ENCODE measurements around the gene EXT2. TPM values are rescaled to one million over a fixed set of nuclear protein-coding genes. Genes with fewer than 3 reads are reported as not detected.

Gene EXT2
- total RNA-seq, 3 donors from 2014 or later (not counting 1 experiment from before 2014, with no cell fraction given), result 44.2 to 50.3 (median 45.8) TPM

- H3K9me3 Mint-ChIP-seq, result peaks cover 4 to 7% of the 10 kb centered on the region in 2 donors
- intact Hi-C loops (cut with micrococcal nuclease), result no loop called here
- WGBS (ENCODE audit: insufficient coverage), result 84% methylated on average over 3 of the region's 4 CpGs
- no peaks in the 10 kb centered on the region for H3K27me3 Mint-ChIP-seq (ENCODE audit: low read depth in 2 of 2)
- no peaks in the 10 kb centered on the region for H3K27me3 ChIP-seq (ENCODE audit: control insufficient read depth, insufficient read depth, low read length)
- H3K36me3 ChIP-seq (ENCODE audit: control insufficient read depth, insufficient read depth, low read length), result peaks cover 5% of the 10 kb centered on the region
- ATAC-seq (no peak), DNase-seq (no peak)
- no peak overlapping the region for H3K4me3 Mint-ChIP-seq
- TF ChIP-seq, protein P1, sequence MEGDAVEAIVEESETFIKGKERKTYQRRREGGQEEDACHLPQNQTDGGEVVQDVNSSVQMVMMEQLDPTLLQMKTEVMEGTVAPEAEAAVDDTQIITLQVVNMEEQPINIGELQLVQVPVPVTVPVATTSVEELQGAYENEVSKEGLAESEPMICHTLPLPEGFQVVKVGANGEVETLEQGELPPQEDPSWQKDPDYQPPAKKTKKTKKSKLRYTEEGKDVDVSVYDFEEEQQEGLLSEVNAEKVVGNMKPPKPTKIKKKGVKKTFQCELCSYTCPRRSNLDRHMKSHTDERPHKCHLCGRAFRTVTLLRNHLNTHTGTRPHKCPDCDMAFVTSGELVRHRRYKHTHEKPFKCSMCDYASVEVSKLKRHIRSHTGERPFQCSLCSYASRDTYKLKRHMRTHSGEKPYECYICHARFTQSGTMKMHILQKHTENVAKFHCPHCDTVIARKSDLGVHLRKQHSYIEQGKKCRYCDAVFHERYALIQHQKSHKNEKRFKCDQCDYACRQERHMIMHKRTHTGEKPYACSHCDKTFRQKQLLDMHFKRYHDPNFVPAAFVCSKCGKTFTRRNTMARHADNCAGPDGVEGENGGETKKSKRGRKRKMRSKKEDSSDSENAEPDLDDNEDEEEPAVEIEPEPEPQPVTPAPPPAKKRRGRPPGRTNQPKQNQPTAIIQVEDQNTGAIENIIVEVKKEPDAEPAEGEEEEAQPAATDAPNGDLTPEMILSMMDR (IDR thresholded peaks at IDR 0.05), result no peak
- peaks cover 33 to 37% of the 10 kb centered on the region in 2 donors for H3K4me1 Mint-ChIP-seq
- no peak overlapping the region for H3K27ac Mint-ChIP-seq
- no peak overlapping the region for H3K27ac ChIP-seq (ENCODE audit: low read length)
- H3K4me3 ChIP-seq (ENCODE audit: low read length), result no peak overlapping the region
- no peaks in the 10 kb centered on the region for H3K4me1 ChIP-seq (ENCODE audit: control insufficient read depth, insufficient read depth, low read length)
- peaks cover 6% of the 10 kb centered on the region for H3K9me3 ChIP-seq (ENCODE audit: control insufficient read depth, insufficient read depth, low read length)
- H3K36me3 Mint-ChIP-seq, result peaks cover 24% of the 10 kb centered on the region
Observed at GRCh38 chr11:44192462-44193100, 97.1 kb downstream of the EXT2 start.

DNA sequence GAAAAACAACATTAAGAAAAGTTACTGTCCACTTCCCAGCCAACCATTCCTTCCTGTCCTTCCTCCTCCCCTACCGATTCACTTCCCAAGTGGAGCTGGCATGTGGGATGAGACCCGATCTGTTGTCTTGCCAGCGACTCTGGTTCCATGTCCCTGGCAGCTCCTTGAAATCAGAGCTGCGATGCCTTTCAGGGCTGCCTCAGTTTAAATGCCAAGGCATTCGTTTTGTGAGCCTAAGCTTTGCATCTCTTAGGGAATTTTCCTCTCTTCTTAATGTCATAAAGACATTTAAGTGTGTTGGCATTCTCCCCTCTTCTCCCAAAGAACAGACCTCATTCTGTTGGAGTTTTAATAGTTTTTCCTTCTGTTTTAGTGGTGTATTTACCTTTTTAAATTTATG lies 98.4 kb downstream of the EXT2 start:
- DNase-seq (no peak), ATAC-seq (no peak)
- Histone ChIP-seq H3K4me1 (ENCODE audit: control insufficient read depth, insufficient read depth, low read length) (no peaks in the 10 kb centered on the region), H3K9me3 (ENCODE audit: control insufficient read depth, insufficient read depth, low read length) (peaks cover under 1% of the 10 kb centered on the region), H3K4me3 (ENCODE audit: low read length) (no peak overlapping the region), H3K27ac (ENCODE audit: low read length) (no peak overlapping the region), H3K27me3 (ENCODE audit: control insufficient read depth, insufficient read depth, low read length) (no peaks in the 10 kb centered on the region), H3K36me3 (ENCODE audit: control insufficient read depth, insufficient read depth, low read length) (peaks cover 16% of the 10 kb centered on the region)
- H3K36me3 Mint-ChIP-seq, result peaks cover 24% of the 10 kb centered on the region
- peaks cover 0 to 3% of the 10 kb centered on the region in 2 donors for H3K9me3 Mint-ChIP-seq
- no peak overlapping the region for H3K27ac Mint-ChIP-seq
- H3K4me3 Mint-ChIP-seq, result no peak overlapping the region
- H3K27me3 Mint-ChIP-seq (ENCODE audit: low read depth in 2 of 2), result no peaks in the 10 kb centered on the region
- TF ChIP-seq, protein P1 (IDR thresholded peaks at IDR 0.05), result no peak
- 96% methylated on average over 5 of the region's 5 CpGs for WGBS (ENCODE audit: insufficient coverage)
- intact Hi-C loops (cut with micrococcal nuclease), result no loop called here
- H3K4me1 Mint-ChIP-seq, result peaks cover 33% of the 10 kb centered on the region in 2 donors

DNA sequence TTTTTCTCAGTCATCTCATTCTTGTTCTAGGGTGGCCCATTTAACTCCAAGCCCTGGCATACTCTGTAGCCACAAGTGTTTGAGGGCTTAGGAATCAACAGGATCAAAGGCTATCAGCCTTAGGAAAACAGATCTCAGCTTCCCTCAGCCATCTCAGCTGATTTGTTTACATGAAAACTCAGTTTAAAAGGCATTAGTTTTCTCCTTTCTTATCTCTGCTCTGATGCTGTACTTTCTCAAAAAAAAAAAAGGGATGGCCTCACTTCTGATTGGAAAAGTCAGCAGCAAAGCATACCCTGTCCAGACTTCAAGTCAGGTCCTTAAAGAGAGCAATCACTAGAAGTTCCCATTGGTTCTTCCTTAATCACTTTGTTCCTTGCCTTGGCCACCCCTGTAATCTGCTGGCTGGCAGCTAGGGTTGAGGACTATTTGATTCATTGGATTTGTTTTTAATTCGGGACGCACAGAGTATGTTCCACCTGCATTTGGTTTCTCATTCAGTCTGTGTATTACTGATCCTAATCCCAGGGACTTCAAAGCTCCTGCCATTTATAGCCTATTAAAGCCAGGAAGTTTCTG lies 102.8 kb downstream of the EXT2 start:
- Histone ChIP-seq H3K9me3 (ENCODE audit: control insufficient read depth, insufficient read depth, low read length) (no peaks in the 10 kb centered on the region), H3K27ac (ENCODE audit: low read length) (no peak overlapping the region), H3K36me3 (ENCODE audit: control insufficient read depth, insufficient read depth, low read length) (peaks cover 20% of the 10 kb centered on the region), H3K27me3 (ENCODE audit: control insufficient read depth, insufficient read depth, low read length) (no peaks in the 10 kb centered on the region), H3K4me3 (ENCODE audit: low read length) (no peak overlapping the region), H3K4me1 (ENCODE audit: control insufficient read depth, insufficient read depth, low read length) (no peaks in the 10 kb centered on the region)
- H3K4me1 Mint-ChIP-seq, result peaks cover 20 to 29% of the 10 kb centered on the region in 2 donors
- intact Hi-C loops (cut with micrococcal nuclease), result no loop called here
- H3K27me3 Mint-ChIP-seq (ENCODE audit: low read depth in 2 of 2), result no peaks in the 10 kb centered on the region
- H3K27ac Mint-ChIP-seq, result no peak overlapping the region
- H3K9me3 Mint-ChIP-seq, result no peaks in the 10 kb centered on the region
- no peak for ATAC-seq
- peaks cover 20% of the 10 kb centered on the region for H3K36me3 Mint-ChIP-seq
- no peak for DNase-seq
- TF ChIP-seq, protein P1 (IDR thresholded peaks at IDR 0.05), result no peak
- 100% methylated on average over 2 of the region's 2 CpGs for WGBS (ENCODE audit: insufficient coverage)
- H3K4me3 Mint-ChIP-seq, result no peak overlapping the region

All from natural killer cell (primary cell).